HepG2 (cell line): ENCODE measurements around the gene CRISPLD2. TPM values are rescaled to one million over a fixed set of nuclear protein-coding genes. Genes with fewer than 3 reads are reported as not detected.

Experiments used
- ATAC-seq: fragments of 200-7000 bp; cut with Tn5 transposase; 3 replicates; pipeline ENCODE4 v1.9.1; 2020; ENCODE audit warnings: mild to moderate bottlenecking, moderate library complexity
- BruUV-seq: library from RNA; stranded (reverse); fragments of 400-500 nt; replicated peaks from 2 replicates; lab custom pipeline; 2021; lab: Mats Ljungman, UMichigan
- CTCF ChIA-PET: fragments of 300-600 bp; formaldehyde crosslinking; extraction: SDS; loops from one replicate; lab custom pipeline; 2021; ENCODE audit warnings: low total read pairs, inconsistent platforms, low intra/inter-chr PET ratio; lab: Yijun Ruan, JAX
- POLR2A ChIA-PET: fragments of 350-600 bp; sonication (Branson Sonifier 250); formaldehyde crosslinking; loops from one replicate; lab custom pipeline; 2020; ENCODE audit warnings: antibody characterized with exemption, inconsistent platforms; lab: Yijun Ruan, JAX
- DNase-seq: peaks from one replicate; pipeline ENCODE4 v3.0.0-alpha.2; 2015; ENCODE audit warnings: low spot score
- FAIRE-seq: peaks from 3 replicates; lab custom pipeline; 2011; peaks lifted over from hg19 to GRCh38; lab: Jason Lieb, UNC
- H2AFZ ChIP-seq: one replicate; pipeline ENCODE4 v1.6.1; 2011; ENCODE audit warnings: low read length, inconsistent platforms
- H3K27ac ChIP-seq: fragments of 300-600 bp; 3 replicates; pipeline ENCODE4 v1.8.0; 2011; ENCODE audit warnings: mixed run types, mild to moderate bottlenecking, mixed read lengths, low read length, inconsistent platforms; ENCODE audit not compliant: insufficient read depth; ENCODE audit errors: extremely low read length
- H3K27me3 ChIP-seq, 2 experiments: fragments of 200-600 bp in 1 of 2; 2 replicates in 1 of 2; 3 replicates in 1 of 2; pipeline versions ENCODE4 v1.6.0 to v1.8.0; 2011; ENCODE audit warnings: low read length in 2 of 2, mild to moderate bottlenecking in 2 of 2, moderate library complexity in 2 of 2, inconsistent platforms in 1 of 2; ENCODE audit not compliant: insufficient read depth in 2 of 2, control insufficient read depth in 1 of 2
- H3K36me3 ChIP-seq, 2 experiments: fragments of 200-600 bp in 1 of 2; replicated peaks in 1 of 2; 2 replicates in 1 of 2; 3 replicates in 1 of 2; pipeline versions ENCODE4 v1.5.1 to v1.8.0; 2011; ENCODE audit warnings: low read length in 2 of 2, inconsistent platforms in 1 of 2; ENCODE audit not compliant: insufficient read depth in 2 of 2, control insufficient read depth in 1 of 2
- H3K4me1 ChIP-seq: 2 replicates; pipeline ENCODE4 v1.5.1; 2012; ENCODE audit warnings: low read length, inconsistent platforms; ENCODE audit not compliant: insufficient read depth
- H3K4me2 ChIP-seq: 2 replicates; pipeline ENCODE4 v1.6.0; 2011; ENCODE audit warnings: low read depth, low read length, inconsistent platforms
- H3K4me3 ChIP-seq, 3 experiments: fragments of 200-600 bp in 1 of 3; sonication (generic), shearing (Covaris generic) in 1 of 3; replicated peaks in 1 of 3; 2 replicates each; pipeline ENCODE4 v1.5.1; 2011 to 2016; ENCODE audit warnings: low read length in 3 of 3, inconsistent platforms in 2 of 3, low read depth in 2 of 3, mild to moderate bottlenecking in 2 of 3, control low read depth in 1 of 3, mixed read lengths in 1 of 3; ENCODE audit not compliant: insufficient read depth in 1 of 3
- H3K79me2 ChIP-seq: one replicate; pipeline ENCODE4 v1.6.1; 2011; ENCODE audit warnings: low read length, inconsistent platforms; ENCODE audit not compliant: insufficient read depth
- H3K9ac ChIP-seq: 2 replicates; pipeline ENCODE4 v1.6.0; 2011; ENCODE audit warnings: mild to moderate bottlenecking, low read depth, low read length, inconsistent platforms; ENCODE audit not compliant: insufficient read depth
- H3K9me3 ChIP-seq: 2 replicates; pipeline ENCODE4 v1.5.1; 2012; ENCODE audit warnings: mild to moderate bottlenecking, low read length
- H4K20me1 ChIP-seq: 2 replicates; pipeline ENCODE4 v1.6.0; 2011; ENCODE audit warnings: inconsistent platforms, mild to moderate bottlenecking, low read length, moderate library complexity; ENCODE audit not compliant: insufficient read depth
- JUNB ChIP-seq: sonication (generic); formaldehyde crosslinking; IDR thresholded peaks from 2 replicates; pipeline ENCODE4 v1.8.0; 2022; ENCODE audit warnings: missing genetic modification reagents, mild to moderate bottlenecking, borderline replicate concordance
- TIGD3 ChIP-seq: sonication (generic); formaldehyde crosslinking; IDR thresholded peaks from 2 replicates; pipeline ENCODE4 v1.5.1; 2020; ENCODE audit warnings: mild to moderate bottlenecking, missing genetic modification reagents, borderline replicate concordance
- ZNF18 ChIP-seq: sonication (generic); formaldehyde crosslinking; IDR thresholded peaks from 2 replicates; pipeline ENCODE4 v1.8.0; 2022; ENCODE audit warnings: mild to moderate bottlenecking, missing genetic modification reagents; ENCODE audit not compliant: insufficient replicate concordance
- ZNF7 ChIP-seq: IDR thresholded peaks from 2 replicates; pipeline ENCODE4 v1.6.1; 2016; ENCODE audit warnings: missing biosample characterization, missing genetic modification reagents
- WGBS: methylation state at CpG from one replicate; pipeline ENCODE4 v1.1.6; 2017; ENCODE audit warnings: low lambda C conversion rate; 5-methylcytosine and 5-hydroxymethylcytosine counted together
- in situ Hi-C: cut with HindIII; loops from 2 replicates; pipeline ENCODE4 v1.10.0; 2017; ENCODE audit warnings: low pct_unique_long_range_greater_than_20kb; ENCODE audit not compliant: extremely low pct_ligation_motif_present
- intact Hi-C: fragments of 100-400 bp; cut with micrococcal nuclease; formaldehyde crosslinking; loops from one replicate; pipeline ENCODE4 v1.10.0; 2022; ENCODE audit not compliant: unreplicated experiment
- polyA plus RNA-seq, 8 experiments: library from polyadenylated mRNA; depleted of rRNA in 3 of 8; stranded (reverse) in 7 of 8; unstranded in 1 of 8; fragments of >200 nt; fragmentation: Illumina TruSeq in 4 of 8; extraction: Trizol in 4 of 8; gene quantifications; 2 replicates each; pipeline versions ENCODE4 v1.2.1 to v1.2.3, GENCODE V29; 2011 to 2016; ENCODE audit warnings: low read depth in 4 of 8, missing spikeins in 1 of 8, mixed read lengths in 1 of 8; ENCODE audit not compliant: insufficient read depth in 1 of 8
- total RNA-seq, 5 experiments: library from RNA; depleted of rRNA; stranded (reverse); fragments of >200 nt; fragmentation: Illumina TruSeq; extraction: Trizol; gene quantifications; 2 replicates each; pipeline ENCODE4 v1.2.3, GENCODE V29; 2016; ENCODE audit warnings: low read depth in 1 of 5

The CRISPLD2 gene
- total and polyA plus RNA-seq, 2 of the 13 experiments (the other 11 are each of a cell fraction or from before 2014, with no cell fraction given) = 0.04 to 0.31 TPM

GRCh38 chr16:84918006-84918909 is 98.5 kb downstream of the CRISPLD2 start:
- no peak overlapping the region for H3K4me2 ChIP-seq
- no peak overlapping the region for H3K4me3 ChIP-seq
- no peaks in the 10 kb centered on the region for H3K79me2 ChIP-seq
- no peak overlapping the region for H3K9ac ChIP-seq
- intact Hi-C loops = no loop called here
- DNase-seq (no peak), ATAC-seq (no peak), FAIRE-seq (no peak)
- in situ Hi-C loops = no loop called here
- peaks cover 10% of the 10 kb centered on the region for H3K4me1 ChIP-seq
- no peaks in the 10 kb centered on the region for H3K9me3 ChIP-seq
- WGBS = 40% methylated on average over 16 of the region's 20 CpGs
- no peak overlapping the region for H2AFZ ChIP-seq
- no peaks in the 10 kb centered on the region for H3K36me3 ChIP-seq
- no peaks in the 10 kb centered on the region for H4K20me1 ChIP-seq
- CTCF ChIA-PET = no interaction called here
- no peak overlapping the region for H3K27ac ChIP-seq
- TF ChIP-seq ZNF18 (CRISPR knock-in tag) (no peak), TIGD3 (no peak), ZNF7 (CRISPR knock-in tag) (peak; percentile 42; the same call in 1 of the 2 replicates), JUNB (CRISPR knock-in tag) (0 out of 2 replicates have a peak, but pooled peaks have one; percentile 19)
- H3K27me3 ChIP-seq = peaks cover 10 to 67% of the 10 kb centered on the region in 2 experiments
- POLR2A ChIA-PET = no interaction called here
- BruUV-seq = no TSS peak
